Caco-2 (cell line): ENCODE measurements around the gene GLUD1. TPM values are rescaled to one million over a fixed set of nuclear protein-coding genes. Genes with fewer than 3 reads are reported as not detected.
A peak's percentile ranks its signal among the peaks of the same experiment; 100 is the strongest.

ENCODE experiments used
- BruUV-seq: library from RNA; stranded (reverse); fragments of 400-500 nt; replicated peaks from 2 replicates; lab custom pipeline; 2021; lab: Mats Ljungman, UMichigan
- CTCF ChIA-PET: fragments of 300-600 bp; sonication (Branson Sonifier 250); formaldehyde crosslinking; loops from one replicate; lab custom pipeline; 2022; ENCODE audit warnings: antibody characterized with exemption; lab: Charles Lee
- POLR2A ChIA-PET: fragments of 300-600 bp; sonication (Branson Sonifier 250); formaldehyde crosslinking; loops from one replicate; lab custom pipeline; 2022; ENCODE audit warnings: antibody characterized with exemption; lab: Charles Lee
- DNase-seq, 2 experiments: peaks; one replicate each; pipeline versions ENCODE4 v3.0.0 to v3.0.0-alpha.2; 2020 to 2022
- H3K27me3 ChIP-seq: replicated peaks from 2 replicates; pipeline ENCODE4 v1.6.0; 2011; ENCODE audit warnings: low read length; ENCODE audit not compliant: control insufficient read depth, insufficient read depth
- H3K36me3 ChIP-seq: 2 replicates; pipeline ENCODE4 v1.5.1; 2011; ENCODE audit warnings: low read length; ENCODE audit not compliant: control insufficient read depth, insufficient read depth
- H3K4me1 ChIP-seq: fragments of 250-450 bp; sonication (Bioruptor Pico); 2 replicates; pipeline ENCODE4 v1.5.1; 2020; ENCODE audit warnings: mild to moderate bottlenecking
- H3K4me3 ChIP-seq: 2 replicates; pipeline ENCODE4 v1.5.1; 2011; ENCODE audit warnings: low read depth, mild to moderate bottlenecking, control low read depth, low read length
- H3K9me3 ChIP-seq: fragments of 250-450 bp; sonication (Bioruptor Pico); 2 replicates; pipeline ENCODE4 v1.5.1; 2020; ENCODE audit warnings: mild to moderate bottlenecking, moderate library complexity
- H3K27ac Mint-ChIP-seq: one replicate; pipeline ENCODE4 v1.8.0; 2022; ENCODE audit warnings: mixed read lengths; ENCODE audit not compliant: unreplicated experiment
- H3K27me3 Mint-ChIP-seq: one replicate; pipeline ENCODE4 v1.8.0; 2022; ENCODE audit warnings: mixed read lengths; ENCODE audit not compliant: insufficient read depth, unreplicated experiment
- H3K36me3 Mint-ChIP-seq: one replicate; pipeline ENCODE4 v1.8.0; 2022; ENCODE audit warnings: mild to moderate bottlenecking, mixed read lengths; ENCODE audit not compliant: insufficient read depth, unreplicated experiment
- H3K4me1 Mint-ChIP-seq: one replicate; pipeline ENCODE4 v1.8.0; 2022; ENCODE audit warnings: low read depth, mixed read lengths; ENCODE audit not compliant: unreplicated experiment
- H3K4me3 Mint-ChIP-seq: one replicate; pipeline ENCODE4 v1.8.0; 2022; ENCODE audit warnings: mild to moderate bottlenecking, moderate library complexity, mixed read lengths; ENCODE audit not compliant: unreplicated experiment
- H3K9me3 Mint-ChIP-seq: one replicate; pipeline ENCODE4 v1.8.0; 2022; ENCODE audit warnings: mixed read lengths; ENCODE audit not compliant: unreplicated experiment
- CTCF ChIP-seq, 2 experiments: fragments of 200-600 bp in 1 of 2; IDR thresholded peaks; 1 replicate in 1 of 2; 2 replicates in 1 of 2; pipeline versions ENCODE4 v1.5.1 to v1.8.0; 2011 to 2022; ENCODE audit warnings: antibody characterized with exemption in 1 of 2, control low read depth in 1 of 2, inconsistent platforms in 1 of 2, low read depth in 1 of 2, low read length in 1 of 2, mild to moderate bottlenecking in 1 of 2, moderate library complexity in 1 of 2; ENCODE audit not compliant: insufficient read depth in 1 of 2, severe bottlenecking in 1 of 2, unreplicated experiment in 1 of 2
- intact Hi-C: fragments of 100-400 bp; cut with micrococcal nuclease; formaldehyde crosslinking; loops from one replicate; pipeline ENCODE4 v1.10.0; 2022; ENCODE audit not compliant: unreplicated experiment
- total RNA-seq: library from RNA; stranded (reverse); gene quantifications from 2 replicates; pipeline ENCODE4 v1.2.3, GENCODE V29; 2022

The GLUD1 gene
- total RNA-seq, 1 experiment from 2014 or later = 767 TPM

DNA sequence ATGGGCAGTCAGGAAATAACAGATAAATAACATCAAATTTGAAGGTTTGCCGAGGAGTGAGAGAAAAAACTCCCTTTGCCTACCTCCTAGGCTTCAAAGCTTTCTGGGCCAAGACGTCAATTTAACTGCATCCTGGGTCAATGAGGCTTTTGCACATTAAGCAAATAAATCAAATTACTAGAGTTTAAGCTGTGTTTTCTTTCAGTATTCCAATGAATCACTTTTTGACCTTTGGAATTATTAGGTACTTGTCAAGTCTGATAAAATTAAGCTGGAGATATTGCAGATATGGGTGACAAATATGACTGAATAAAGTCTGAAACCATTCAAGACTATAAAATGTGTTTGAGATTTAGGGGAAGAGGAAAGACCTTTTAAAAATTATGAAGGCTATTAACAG lies 22.2 kb downstream of the GLUD1 start:
- no peak for TF ChIP-seq CTCF (IDR thresholded peaks at IDR 0.05; ENCODE audit: insufficient read depth in 1 of 2, low read depth in 1 of 2, low read length in 1 of 2, severe bottlenecking in 1 of 2, unreplicated experiment in 1 of 2)
- ChIA-PET CTCF (no interaction called here), POLR2A (interaction anchor here (1.1 kb wide), 1 partner anchor 21 kb away, joined by 3 read pairs; no protein-coding TSS in a partner anchor)
- Histone ChIP-seq H3K4me3 (no peak overlapping the region), H3K27me3 (no peaks in the 10 kb centered on the region), H3K4me1 (no peaks in the 10 kb centered on the region), H3K36me3 (no peaks in the 10 kb centered on the region; the same call in none of the 2 replicates), H3K9me3 (no peaks in the 10 kb centered on the region)
- no peak for DNase-seq
- Mint-ChIP-seq H3K36me3 (peaks cover 64% of the 10 kb centered on the region), H3K9me3 (no peaks in the 10 kb centered on the region), H3K27ac (no peak overlapping the region), H3K27me3 (no peaks in the 10 kb centered on the region), H3K4me1 (peaks cover 24% of the 10 kb centered on the region), H3K4me3 (no peak overlapping the region)
- no TSS peak for BruUV-seq
- intact Hi-C loops = no loop called here

DNA sequence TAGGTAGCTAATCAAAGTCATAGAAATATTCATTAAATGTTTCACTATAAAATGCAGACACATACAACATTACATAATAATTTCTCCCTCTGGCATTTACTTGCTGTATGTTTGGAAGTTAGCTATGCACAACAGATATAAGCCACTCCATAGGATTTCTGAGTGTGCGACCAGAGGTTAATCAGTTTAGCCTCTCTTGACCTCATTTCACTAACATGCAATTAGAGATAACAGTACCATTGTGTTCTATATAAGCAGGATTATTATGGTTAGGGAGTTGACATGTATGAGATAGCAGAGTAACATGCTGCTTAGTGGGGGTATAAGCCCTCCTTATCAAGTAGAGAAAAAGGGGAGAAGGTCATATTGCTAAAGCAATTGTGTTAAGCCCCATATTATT lies 26.4 kb downstream of the GLUD1 start:
- Mint-ChIP-seq H3K9me3 (no peaks in the 10 kb centered on the region), H3K27me3 (no peaks in the 10 kb centered on the region), H3K4me1 (peaks cover 40% of the 10 kb centered on the region), H3K27ac (no peak overlapping the region), H3K36me3 (peaks cover 95% of the 10 kb centered on the region), H3K4me3 (no peak overlapping the region)
- Histone ChIP-seq H3K4me1 (peaks cover 5% of the 10 kb centered on the region; the same call in 1 of the 2 replicates), H3K27me3 (no peaks in the 10 kb centered on the region), H3K9me3 (no peaks in the 10 kb centered on the region), H3K36me3 (peaks cover 2% of the 10 kb centered on the region), H3K4me3 (no peak overlapping the region)
- CTCF ChIA-PET = no interaction called here
- POLR2A ChIA-PET = no interaction called here
- DNase-seq = no peak
- no peak for TF ChIP-seq CTCF (IDR thresholded peaks at IDR 0.05; ENCODE audit: insufficient read depth in 1 of 2, low read depth in 1 of 2, low read length in 1 of 2, severe bottlenecking in 1 of 2, unreplicated experiment in 1 of 2)
- intact Hi-C loops = no loop called here
- BruUV-seq = no TSS peak

DNA sequence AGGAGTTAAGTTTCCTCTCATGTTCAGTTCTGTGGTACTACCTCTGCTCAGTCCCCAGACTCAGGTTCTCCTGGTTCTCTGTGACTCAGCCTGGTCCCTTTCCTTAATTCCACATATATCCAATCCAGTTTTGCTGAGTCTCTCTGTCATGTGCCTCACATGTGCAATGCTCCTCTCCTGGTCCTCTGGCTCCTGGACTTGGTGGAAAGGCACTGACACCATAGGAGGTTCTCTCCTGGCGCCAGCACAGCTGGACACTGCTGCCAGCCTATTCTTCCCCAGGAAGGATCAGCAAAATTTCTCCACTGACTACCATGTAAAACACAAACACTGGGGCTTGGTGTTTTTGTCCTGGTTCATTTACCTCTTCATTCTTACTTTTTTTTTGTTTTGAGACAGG lies 27.8 kb downstream of the GLUD1 start:
- peak overlapping the region; percentile 18 for H3K27ac Mint-ChIP-seq
- peaks cover 99% of the 10 kb centered on the region for H3K36me3 Mint-ChIP-seq
- TF ChIP-seq CTCF (IDR thresholded peaks at IDR 0.05; ENCODE audit: insufficient read depth in 1 of 2, low read depth in 1 of 2, low read length in 1 of 2, severe bottlenecking in 1 of 2, unreplicated experiment in 1 of 2) = no peak
- H3K4me3 Mint-ChIP-seq = no peak overlapping the region
- Histone ChIP-seq H3K9me3 (no peaks in the 10 kb centered on the region), H3K36me3 (peaks cover 2% of the 10 kb centered on the region), H3K4me3 (no peak overlapping the region), H3K27me3 (no peaks in the 10 kb centered on the region), H3K4me1 (peaks cover 5% of the 10 kb centered on the region; the same call in 1 of the 2 replicates)
- CTCF ChIA-PET = no interaction called here
- no peaks in the 10 kb centered on the region for H3K9me3 Mint-ChIP-seq
- BruUV-seq = TSS peak; percentile 2
- POLR2A ChIA-PET = no interaction called here
- intact Hi-C loops = no loop called here
- no peaks in the 10 kb centered on the region for H3K27me3 Mint-ChIP-seq
- peaks cover 33% of the 10 kb centered on the region for H3K4me1 Mint-ChIP-seq
- DNase-seq = no peak
